ENCODE results near the gene MAST4. TPM values are rescaled to one million over a fixed set of nuclear protein-coding genes. Genes with fewer than 3 reads are reported as not detected.

Gene MAST4
- total and polyA plus RNA-seq, 2 of the 8 experiments (the other 6 are each of a cell fraction or from before 2014, with no cell fraction given), result 1.5 to 2.6 TPM

DNA sequence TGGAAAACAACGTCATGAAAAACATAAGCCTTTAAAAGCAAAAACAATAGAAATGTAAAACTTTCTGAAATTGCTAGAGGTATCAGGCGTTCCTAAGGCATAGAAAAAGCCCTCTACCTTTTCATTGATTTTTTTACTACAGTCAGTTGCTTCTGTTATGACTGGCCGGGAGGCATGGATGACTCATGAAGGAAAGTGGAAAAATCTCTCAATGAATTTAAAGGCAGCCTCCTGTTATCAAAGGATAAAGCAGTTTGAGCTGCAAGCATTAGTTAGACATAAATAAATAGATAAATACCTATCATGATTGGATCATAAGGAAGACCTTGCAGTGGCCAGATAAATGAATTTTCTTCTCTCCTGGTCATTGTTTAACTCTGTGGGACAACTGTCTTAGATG lies 281.6 kb downstream of the MAST4 start (continued):
- TF ChIP-seq, protein P1, sequence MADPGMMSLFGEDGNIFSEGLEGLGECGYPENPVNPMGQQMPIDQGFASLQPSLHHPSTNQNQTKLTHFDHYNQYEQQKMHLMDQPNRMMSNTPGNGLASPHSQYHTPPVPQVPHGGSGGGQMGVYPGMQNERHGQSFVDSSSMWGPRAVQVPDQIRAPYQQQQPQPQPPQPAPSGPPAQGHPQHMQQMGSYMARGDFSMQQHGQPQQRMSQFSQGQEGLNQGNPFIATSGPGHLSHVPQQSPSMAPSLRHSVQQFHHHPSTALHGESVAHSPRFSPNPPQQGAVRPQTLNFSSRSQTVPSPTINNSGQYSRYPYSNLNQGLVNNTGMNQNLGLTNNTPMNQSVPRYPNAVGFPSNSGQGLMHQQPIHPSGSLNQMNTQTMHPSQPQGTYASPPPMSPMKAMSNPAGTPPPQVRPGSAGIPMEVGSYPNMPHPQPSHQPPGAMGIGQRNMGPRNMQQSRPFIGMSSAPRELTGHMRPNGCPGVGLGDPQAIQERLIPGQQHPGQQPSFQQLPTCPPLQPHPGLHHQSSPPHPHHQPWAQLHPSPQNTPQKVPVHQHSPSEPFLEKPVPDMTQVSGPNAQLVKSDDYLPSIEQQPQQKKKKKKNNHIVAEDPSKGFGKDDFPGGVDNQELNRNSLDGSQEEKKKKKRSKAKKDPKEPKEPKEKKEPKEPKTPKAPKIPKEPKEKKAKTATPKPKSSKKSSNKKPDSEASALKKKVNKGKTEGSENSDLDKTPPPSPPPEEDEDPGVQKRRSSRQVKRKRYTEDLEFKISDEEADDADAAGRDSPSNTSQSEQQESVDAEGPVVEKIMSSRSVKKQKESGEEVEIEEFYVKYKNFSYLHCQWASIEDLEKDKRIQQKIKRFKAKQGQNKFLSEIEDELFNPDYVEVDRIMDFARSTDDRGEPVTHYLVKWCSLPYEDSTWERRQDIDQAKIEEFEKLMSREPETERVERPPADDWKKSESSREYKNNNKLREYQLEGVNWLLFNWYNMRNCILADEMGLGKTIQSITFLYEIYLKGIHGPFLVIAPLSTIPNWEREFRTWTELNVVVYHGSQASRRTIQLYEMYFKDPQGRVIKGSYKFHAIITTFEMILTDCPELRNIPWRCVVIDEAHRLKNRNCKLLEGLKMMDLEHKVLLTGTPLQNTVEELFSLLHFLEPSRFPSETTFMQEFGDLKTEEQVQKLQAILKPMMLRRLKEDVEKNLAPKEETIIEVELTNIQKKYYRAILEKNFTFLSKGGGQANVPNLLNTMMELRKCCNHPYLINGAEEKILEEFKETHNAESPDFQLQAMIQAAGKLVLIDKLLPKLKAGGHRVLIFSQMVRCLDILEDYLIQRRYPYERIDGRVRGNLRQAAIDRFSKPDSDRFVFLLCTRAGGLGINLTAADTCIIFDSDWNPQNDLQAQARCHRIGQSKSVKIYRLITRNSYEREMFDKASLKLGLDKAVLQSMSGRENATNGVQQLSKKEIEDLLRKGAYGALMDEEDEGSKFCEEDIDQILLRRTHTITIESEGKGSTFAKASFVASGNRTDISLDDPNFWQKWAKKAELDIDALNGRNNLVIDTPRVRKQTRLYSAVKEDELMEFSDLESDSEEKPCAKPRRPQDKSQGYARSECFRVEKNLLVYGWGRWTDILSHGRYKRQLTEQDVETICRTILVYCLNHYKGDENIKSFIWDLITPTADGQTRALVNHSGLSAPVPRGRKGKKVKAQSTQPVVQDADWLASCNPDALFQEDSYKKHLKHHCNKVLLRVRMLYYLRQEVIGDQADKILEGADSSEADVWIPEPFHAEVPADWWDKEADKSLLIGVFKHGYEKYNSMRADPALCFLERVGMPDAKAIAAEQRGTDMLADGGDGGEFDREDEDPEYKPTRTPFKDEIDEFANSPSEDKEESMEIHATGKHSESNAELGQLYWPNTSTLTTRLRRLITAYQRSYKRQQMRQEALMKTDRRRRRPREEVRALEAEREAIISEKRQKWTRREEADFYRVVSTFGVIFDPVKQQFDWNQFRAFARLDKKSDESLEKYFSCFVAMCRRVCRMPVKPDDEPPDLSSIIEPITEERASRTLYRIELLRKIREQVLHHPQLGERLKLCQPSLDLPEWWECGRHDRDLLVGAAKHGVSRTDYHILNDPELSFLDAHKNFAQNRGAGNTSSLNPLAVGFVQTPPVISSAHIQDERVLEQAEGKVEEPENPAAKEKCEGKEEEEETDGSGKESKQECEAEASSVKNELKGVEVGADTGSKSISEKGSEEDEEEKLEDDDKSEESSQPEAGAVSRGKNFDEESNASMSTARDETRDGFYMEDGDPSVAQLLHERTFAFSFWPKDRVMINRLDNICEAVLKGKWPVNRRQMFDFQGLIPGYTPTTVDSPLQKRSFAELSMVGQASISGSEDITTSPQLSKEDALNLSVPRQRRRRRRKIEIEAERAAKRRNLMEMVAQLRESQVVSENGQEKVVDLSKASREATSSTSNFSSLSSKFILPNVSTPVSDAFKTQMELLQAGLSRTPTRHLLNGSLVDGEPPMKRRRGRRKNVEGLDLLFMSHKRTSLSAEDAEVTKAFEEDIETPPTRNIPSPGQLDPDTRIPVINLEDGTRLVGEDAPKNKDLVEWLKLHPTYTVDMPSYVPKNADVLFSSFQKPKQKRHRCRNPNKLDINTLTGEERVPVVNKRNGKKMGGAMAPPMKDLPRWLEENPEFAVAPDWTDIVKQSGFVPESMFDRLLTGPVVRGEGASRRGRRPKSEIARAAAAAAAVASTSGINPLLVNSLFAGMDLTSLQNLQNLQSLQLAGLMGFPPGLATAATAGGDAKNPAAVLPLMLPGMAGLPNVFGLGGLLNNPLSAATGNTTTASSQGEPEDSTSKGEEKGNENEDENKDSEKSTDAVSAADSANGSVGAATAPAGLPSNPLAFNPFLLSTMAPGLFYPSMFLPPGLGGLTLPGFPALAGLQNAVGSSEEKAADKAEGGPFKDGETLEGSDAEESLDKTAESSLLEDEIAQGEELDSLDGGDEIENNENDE (IDR thresholded peaks at IDR 0.05; ENCODE audit: insufficient replicate concordance, low read length), result no peak
- TF ChIP-seq ASH2L (IDR thresholded peaks at IDR 0.05; ENCODE audit: low read length), result no peak
- TF ChIP-seq CTBP2 (IDR thresholded peaks at IDR 0.05; ENCODE audit: borderline replicate concordance, insufficient read depth, insufficient read length, low read length), result no peak
- TF ChIP-seq FOSL1 (IDR thresholded peaks at IDR 0.05; ENCODE audit: insufficient read depth, low read depth, low read length), result no peak
- TF ChIP-seq SIRT6 (IDR thresholded peaks at IDR 0.05; ENCODE audit: low read length), result no peak
- TF ChIP-seq RAD21 (IDR thresholded peaks at IDR 0.05 in 1 of 2, conservative IDR thresholded peaks at IDR 0.05 in 1 of 2; ENCODE audit: low read depth in 2 of 2, low read length in 2 of 2), result no peak
- no peak for TF ChIP-seq SRF (IDR thresholded peaks at IDR 0.05; ENCODE audit: low read depth, low read length)
- TF ChIP-seq POLR2A (IDR thresholded peaks at IDR 0.05; ENCODE audit: control extremely low read depth in 1 of 2, low read depth in 2 of 2, low read length in 2 of 2), result no peak
- TF ChIP-seq, protein P2, sequence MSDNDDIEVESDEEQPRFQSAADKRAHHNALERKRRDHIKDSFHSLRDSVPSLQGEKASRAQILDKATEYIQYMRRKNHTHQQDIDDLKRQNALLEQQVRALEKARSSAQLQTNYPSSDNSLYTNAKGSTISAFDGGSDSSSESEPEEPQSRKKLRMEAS (IDR thresholded peaks at IDR 0.05), result no peak
- TF ChIP-seq EGR1 (IDR thresholded peaks at IDR 0.05; ENCODE audit: borderline replicate concordance, low read depth, low read length), result no peak

Measured in H1 (cell line).